GM21528 (cell line): ENCODE results near the gene SLC38A10.
"Not testable (repeated sequence)": the region's sequence is repeated elsewhere in the genome, so short reads cannot be mapped to it uniquely, and the experiment has no call there.

ENCODE experiments used
- ATAC-seq: cut with Tn5 transposase; IDR thresholded peaks from one replicate; pipeline ENCODE4 v1.9.1; 2021; ENCODE audit warnings: mild to moderate bottlenecking, moderate library complexity; ENCODE audit not compliant: unreplicated experiment, low FRiP score

Gene SLC38A10

GRCh38 chr17:81234506-81234855 is 60.6 kb downstream of the SLC38A10 start:
- no peak for ATAC-seq

- ATAC-seq = no peak
These were observed 61.1 kb downstream of the SLC38A10 start for GRCh38 chr17:81233811-81234505.

GRCh38 chr17:81233316-81233715 is 61.8 kb downstream of the SLC38A10 start:
- no peak for ATAC-seq

- no peak for ATAC-seq
These were observed 62.4 kb downstream of the SLC38A10 start for GRCh38 chr17:81232616-81233241.

GRCh38 chr17:81231766-81232581 is 63.1 kb downstream of the SLC38A10 start:
- ATAC-seq = no peak

GRCh38 chr17:81231121-81231645 is 63.9 kb downstream of the SLC38A10 start:
- no peak for ATAC-seq

- no peak for ATAC-seq
These were observed 64.9 kb downstream of the SLC38A10 start for GRCh38 chr17:81230043-81230820.

- ATAC-seq = no peak
These were observed 65.5 kb downstream of the SLC38A10 start for GRCh38 chr17:81229666-81229920.

- no peak for ATAC-seq
These were observed 66.1 kb downstream of the SLC38A10 start for GRCh38 chr17:81228834-81229665.

GRCh38 chr17:81228420-81228819 is 66.7 kb downstream of the SLC38A10 start:
- no peak for ATAC-seq

- not testable (repeated sequence) for ATAC-seq
These were observed 67.5 kb downstream of the SLC38A10 start for GRCh38 chr17:81227630-81228029.

- ATAC-seq = no peak
These were observed 71.4 kb downstream of the SLC38A10 start for GRCh38 chr17:81223762-81224130.

GRCh38 chr17:81222906-81223761 is 72.0 kb downstream of the SLC38A10 start, which contains the start of gene CEP131:
CEP131 (minus strand) TSS chr17:81222965; CDS start chr17:81220056, 2,909 bp downstream.
- peak; percentile 91 for ATAC-seq

- no peak for ATAC-seq
These were observed 72.5 kb downstream of the SLC38A10 start for GRCh38 chr17:81222620-81222905.

GRCh38 chr17:81221842-81222619 is 73.1 kb downstream of the SLC38A10 start:
- no peak for ATAC-seq

GRCh38 chr17:81221371-81221841 is 73.7 kb downstream of the SLC38A10 start:
- no peak for ATAC-seq

GRCh38 chr17:81219476-81220180 is 75.5 kb downstream of the SLC38A10 start:
- ATAC-seq = no peak

GRCh38 chr17:81218991-81219390 is 76.1 kb downstream of the SLC38A10 start:
- no peak for ATAC-seq
